Neuronal stem cell (in vitro differentiated cells): Measurements from ENCODE around the gene TBL1Y.
A peak's percentile ranks its signal among the peaks of the same experiment; 100 is the strongest.
"Not testable (repeated sequence)": the region's sequence is repeated elsewhere in the genome, so short reads cannot be mapped to it uniquely, and the experiment has no call there.

Experiments used
- DNase-seq: peaks from one replicate; pipeline ENCODE4 v3.0.0-alpha.2; 2013; ENCODE audit warnings: low spot score
- H2AFZ ChIP-seq: one replicate; pipeline ENCODE4 v1.6.1; 2013; ENCODE audit warnings: mild to moderate bottlenecking, low read length, inconsistent platforms
- H2AK5ac ChIP-seq: 2 replicates; pipeline ENCODE4 v1.6.1; 2013; ENCODE audit warnings: low read depth, mild to moderate bottlenecking, inconsistent platforms, low read length, moderate library complexity, mixed read lengths
- H2BK120ac ChIP-seq: 2 replicates; pipeline ENCODE4 v1.6.1; 2013; ENCODE audit warnings: low read depth, mild to moderate bottlenecking, inconsistent platforms, low read length, moderate library complexity, mixed read lengths
- H2BK12ac ChIP-seq: one replicate; pipeline ENCODE4 v1.6.1; 2013; ENCODE audit warnings: low read length, inconsistent platforms
- H2BK15ac ChIP-seq: 2 replicates; pipeline ENCODE4 v1.6.1; 2013; ENCODE audit warnings: mild to moderate bottlenecking, low read length, inconsistent platforms, mixed read lengths
- H2BK5ac ChIP-seq: one replicate; pipeline ENCODE4 v1.6.1; 2013; ENCODE audit warnings: inconsistent platforms, mild to moderate bottlenecking, low read length, moderate library complexity
- H3K14ac ChIP-seq: one replicate; pipeline ENCODE4 v1.6.1; 2013; ENCODE audit warnings: low read length, inconsistent platforms
- H3K18ac ChIP-seq: 2 replicates; pipeline ENCODE4 v1.6.1; 2013; ENCODE audit warnings: low read length, inconsistent platforms
- H3K23ac ChIP-seq: 2 replicates; pipeline ENCODE4 v1.6.1; 2013; ENCODE audit warnings: low read depth, mild to moderate bottlenecking, mixed read lengths, low read length, inconsistent platforms; ENCODE audit not compliant: poor library complexity
- H3K27ac ChIP-seq: replicated peaks from 3 replicates; pipeline ENCODE4 v1.5.1; 2013; ENCODE audit warnings: low read length, inconsistent platforms
- H3K27me3 ChIP-seq, 3 experiments: 2 replicates each; pipeline ENCODE4 v1.6.1; 2013; ENCODE audit warnings: low read length in 3 of 3, mild to moderate bottlenecking in 2 of 3, inconsistent platforms in 1 of 3, low read depth in 1 of 3, mixed read lengths in 1 of 3, moderate library complexity in 1 of 3; ENCODE audit not compliant: control insufficient read depth in 3 of 3, insufficient read depth in 3 of 3
- H3K36me3 ChIP-seq, 2 donors: replicated peaks in 1 of 2; 2 replicates each; pipeline ENCODE4 v1.6.1; 2013; ENCODE audit warnings: low read length in 2 of 2; ENCODE audit not compliant: control insufficient read depth in 2 of 2, insufficient read depth in 2 of 2
- H3K4ac ChIP-seq: 2 replicates; pipeline ENCODE4 v1.6.1; 2013; ENCODE audit warnings: inconsistent platforms, mild to moderate bottlenecking, low read length, moderate library complexity
- H3K4me1 ChIP-seq, 2 donors: 1 replicate in 1 of 2; 2 replicates in 1 of 2; pipeline ENCODE4 v1.6.1; 2013; ENCODE audit warnings: low read length in 2 of 2, low read depth in 1 of 2; ENCODE audit not compliant: control insufficient read depth in 2 of 2, insufficient read depth in 1 of 2
- H3K4me2 ChIP-seq: one replicate; pipeline ENCODE4 v1.6.1; 2013; ENCODE audit warnings: mild to moderate bottlenecking, low read length, inconsistent platforms; ENCODE audit not compliant: insufficient read depth, poor library complexity, severe bottlenecking
- H3K4me3 ChIP-seq, 2 donors: 2 replicates each; pipeline ENCODE4 v1.5.1; 2013; ENCODE audit warnings: low read length in 2 of 2, mild to moderate bottlenecking in 2 of 2, inconsistent platforms in 1 of 2, moderate library complexity in 1 of 2
- H3K79me1 ChIP-seq: one replicate; pipeline ENCODE4 v1.6.1; 2013; ENCODE audit warnings: low read depth, mild to moderate bottlenecking, inconsistent platforms, low read length, moderate library complexity
- H3K9ac ChIP-seq: one replicate; pipeline ENCODE4 v1.6.1; 2013; ENCODE audit warnings: mild to moderate bottlenecking, low read depth, low read length, inconsistent platforms; ENCODE audit not compliant: poor library complexity
- H3K9me3 ChIP-seq, 2 donors: replicated peaks in 1 of 2; 2 replicates each; pipeline versions ENCODE3 to v1.6.1; 2013; ENCODE audit warnings: low read length in 2 of 2, mild to moderate bottlenecking in 2 of 2, inconsistent platforms in 1 of 2, low read depth in 1 of 2, mixed read lengths in 1 of 2, moderate library complexity in 1 of 2; ENCODE audit not compliant: control insufficient read depth in 2 of 2, insufficient read depth in 1 of 2
- H4K8ac ChIP-seq: one replicate; pipeline ENCODE4 v1.6.1; 2013; ENCODE audit warnings: low read depth, mild to moderate bottlenecking, inconsistent platforms, low read length, moderate library complexity
- H4K91ac ChIP-seq: one replicate; pipeline ENCODE4 v1.6.1; 2013; ENCODE audit warnings: low read length, low read depth, mild to moderate bottlenecking, inconsistent platforms; ENCODE audit not compliant: poor library complexity
- WGBS, 2 donors: extraction: QIAGEN DNeasy Blood & Tissue Kit; methylation state at CpG; one replicate each; pipeline ENCODE4 v1.1.7; 2013; ENCODE audit warnings: missing lambda C conversion rate in 2 of 2, mixed read lengths in 1 of 2; ENCODE audit not compliant: insufficient read length in 2 of 2, insufficient replicate concordance in 1 of 2; ENCODE audit errors: extremely low coverage in 2 of 2; 5-methylcytosine and 5-hydroxymethylcytosine counted together

TBL1Y gene

GRCh38 chrY:6907591-6907990, 2.9 kb upstream of the TBL1Y start:
- Histone ChIP-seq H2BK120ac (no peak overlapping the region), H3K4me3 (no peak overlapping the region), H3K79me1 (peaks cover 1% of the 10 kb centered on the region), H3K4ac (no peak overlapping the region), H3K23ac (no peak overlapping the region), H3K9ac (no peak overlapping the region), H3K9me3 (no peaks in the 10 kb centered on the region), H2BK5ac (no peak overlapping the region), H2AFZ (no peak overlapping the region), H3K14ac (no peak overlapping the region), H3K18ac (no peak overlapping the region), H4K91ac (no peak overlapping the region), H2BK15ac (no peak overlapping the region), H3K36me3 (no peaks in the 10 kb centered on the region), H2AK5ac (no peak overlapping the region), H3K27ac (no peak overlapping the region), H2BK12ac (no peak overlapping the region), H3K27me3 (no peaks in the 10 kb centered on the region), H3K4me2 (no peak overlapping the region), H3K4me1 (peaks cover 0 to 5% of the 10 kb centered on the region in 2 donors), H4K8ac (no peak overlapping the region)
- WGBS, 2 donors, result no CpG with 5 or more reads among the region's 1 CpG
- no peak for DNase-seq

- no CpG with 5 or more reads among the region's 6 CpGs for WGBS, 2 donors
- not testable (repeated sequence) for H4K91ac ChIP-seq, H3K23ac ChIP-seq, H3K27ac ChIP-seq, H3K18ac ChIP-seq, H3K27me3 ChIP-seq, H3K4ac ChIP-seq, H3K9ac ChIP-seq, H3K9me3 ChIP-seq, H2BK120ac ChIP-seq, H2BK12ac ChIP-seq, H3K4me1 ChIP-seq, H3K79me1 ChIP-seq, H2AFZ ChIP-seq, H4K8ac ChIP-seq, DNase-seq, H2AK5ac ChIP-seq, H2BK5ac ChIP-seq, H2BK15ac ChIP-seq, H3K36me3 ChIP-seq, H3K4me2 ChIP-seq, H3K4me3 ChIP-seq, H3K14ac ChIP-seq
Observed at GRCh38 chrY:6908021-6908420, 2.5 kb upstream of the TBL1Y start.

GRCh38 chrY:6909118-6909521, 1.4 kb upstream of the TBL1Y start:
- Histone ChIP-seq H2BK15ac (no peak overlapping the region), H2BK12ac (no peak overlapping the region), H3K4me1 (peaks cover 0 to 5% of the 10 kb centered on the region in 2 donors), H3K27ac (peak overlapping the region; percentile 63), H2AK5ac (no peak overlapping the region), H4K8ac (no peak overlapping the region), H3K27me3 (no peaks in the 10 kb centered on the region), H3K9ac (no peak overlapping the region), H3K23ac (no peak overlapping the region), H2BK5ac (no peak overlapping the region), H4K91ac (no peak overlapping the region), H3K4me3 (no peak overlapping the region), H3K36me3 (no peaks in the 10 kb centered on the region), H2BK120ac (no peak overlapping the region), H3K9me3 (no peaks in the 10 kb centered on the region), H3K79me1 (peaks cover 1% of the 10 kb centered on the region), H3K4ac (no peak overlapping the region), H3K18ac (no peak overlapping the region), H3K4me2 (peak overlapping the region; percentile 43), H2AFZ (no peak overlapping the region), H3K14ac (no peak overlapping the region)
- no peak for DNase-seq
- no CpG with 5 or more reads among the region's 14 CpGs for WGBS, 2 donors

GRCh38 chrY:6909856-6910255, 641 bp upstream of the TBL1Y start:
- H3K4me3 ChIP-seq, result peak overlapping the region in 1 of 2 donors; percentile 87
- no peaks in the 10 kb centered on the region for H3K9me3 ChIP-seq
- H3K79me1 ChIP-seq, result peaks cover 1% of the 10 kb centered on the region

More at GRCh38 chrY:6909856-6910255, 641 bp upstream of the TBL1Y start:
- no peak overlapping the region for H3K27ac ChIP-seq
- H2BK5ac ChIP-seq, result no peak overlapping the region
- no CpG with 5 or more reads among the region's 14 CpGs for WGBS, 2 donors
- no peak overlapping the region for H2BK12ac ChIP-seq
- H3K9ac ChIP-seq, result no peak overlapping the region
- H3K23ac ChIP-seq, result no peak overlapping the region
- no peak overlapping the region for H4K8ac ChIP-seq
- no peaks in the 10 kb centered on the region for H3K36me3 ChIP-seq
- no peaks in the 10 kb centered on the region for H3K27me3 ChIP-seq
- DNase-seq, result no peak
- H2BK15ac ChIP-seq, result no peak overlapping the region
- H3K18ac ChIP-seq, result peak overlapping the region; percentile 80
- H4K91ac ChIP-seq, result no peak overlapping the region
- no peak overlapping the region for H2AFZ ChIP-seq
- no peak overlapping the region for H2BK120ac ChIP-seq
- H3K4me1 ChIP-seq, result peaks cover 0 to 5% of the 10 kb centered on the region in 2 donors
- H2AK5ac ChIP-seq, result no peak overlapping the region
- H3K14ac ChIP-seq, result no peak overlapping the region
- no peak overlapping the region for H3K4ac ChIP-seq
- H3K4me2 ChIP-seq, result peak overlapping the region; percentile 73
